GOT3 (cell line): Measurements from ENCODE around the gene USP15.

Experiments used
- DNase-seq: peaks from one replicate; lab custom pipeline; 2025; ENCODE audit warnings: mixed read lengths; lab: John Stamatoyannopoulos, UW

Gene USP15

GRCh38 chr12:62284749-62285148, 24.5 kb downstream of the USP15 start:
- DNase-seq: no peak

DNA sequence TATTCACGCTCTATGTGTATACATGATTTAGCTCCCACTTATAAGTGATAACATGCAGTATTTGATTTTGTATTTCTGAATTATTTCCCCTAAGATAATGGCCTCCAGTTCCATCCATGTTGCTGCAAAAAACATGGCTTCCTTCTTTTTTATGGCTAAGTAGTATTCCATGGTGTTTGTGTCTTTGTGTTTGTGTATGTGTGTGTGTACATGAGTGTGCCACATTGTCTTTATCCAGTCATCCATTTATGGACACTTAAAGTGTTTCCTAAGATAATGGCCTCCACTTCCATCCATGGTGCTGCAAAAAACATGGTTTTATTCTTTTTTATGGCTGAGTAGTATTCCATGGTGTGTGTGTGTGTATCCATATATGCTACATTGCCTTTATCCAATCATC, 25.1 kb downstream of the USP15 start:
- DNase-seq: no peak

DNA sequence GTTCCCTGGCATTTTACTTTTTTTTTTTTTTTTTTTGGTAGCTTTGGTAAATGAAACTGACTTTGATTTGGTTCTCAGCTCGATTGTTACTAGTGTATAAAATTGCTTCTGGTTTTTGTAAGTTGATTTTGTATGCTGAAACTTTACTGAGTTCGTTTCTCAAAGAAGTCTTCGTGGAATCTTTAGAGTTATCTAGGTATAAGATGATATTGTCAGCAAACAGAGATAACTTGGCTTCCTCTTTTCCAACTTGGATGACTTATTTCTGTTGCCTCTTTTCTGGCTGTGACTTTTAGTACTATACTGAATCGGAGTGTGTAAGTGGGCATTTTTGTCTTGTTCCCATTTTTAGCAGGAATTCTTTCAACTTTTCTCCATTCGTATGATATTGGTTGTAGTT, 28.1 kb downstream of the USP15 start:
- no peak for DNase-seq

DNA sequence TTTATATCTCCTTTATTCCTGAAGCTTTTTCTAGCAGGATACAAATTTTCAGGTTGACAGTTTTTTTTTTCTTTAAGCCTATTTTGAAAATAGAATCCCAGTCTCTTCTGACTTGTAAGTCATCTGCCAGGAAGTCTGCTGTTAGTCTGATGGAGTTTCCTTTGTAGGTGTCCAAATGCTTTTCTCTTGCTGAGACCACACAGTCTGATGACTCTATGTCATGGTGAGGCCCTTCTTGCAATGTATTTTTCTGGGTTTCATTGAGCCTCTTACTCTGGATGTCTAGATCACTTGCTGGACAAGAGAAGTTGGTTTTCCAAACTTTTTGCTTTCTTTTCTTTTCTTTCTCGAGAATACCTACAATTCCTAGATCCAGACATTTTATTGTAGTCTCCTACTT, 30.6 kb downstream of the USP15 start:
- no peak for DNase-seq

DNA sequence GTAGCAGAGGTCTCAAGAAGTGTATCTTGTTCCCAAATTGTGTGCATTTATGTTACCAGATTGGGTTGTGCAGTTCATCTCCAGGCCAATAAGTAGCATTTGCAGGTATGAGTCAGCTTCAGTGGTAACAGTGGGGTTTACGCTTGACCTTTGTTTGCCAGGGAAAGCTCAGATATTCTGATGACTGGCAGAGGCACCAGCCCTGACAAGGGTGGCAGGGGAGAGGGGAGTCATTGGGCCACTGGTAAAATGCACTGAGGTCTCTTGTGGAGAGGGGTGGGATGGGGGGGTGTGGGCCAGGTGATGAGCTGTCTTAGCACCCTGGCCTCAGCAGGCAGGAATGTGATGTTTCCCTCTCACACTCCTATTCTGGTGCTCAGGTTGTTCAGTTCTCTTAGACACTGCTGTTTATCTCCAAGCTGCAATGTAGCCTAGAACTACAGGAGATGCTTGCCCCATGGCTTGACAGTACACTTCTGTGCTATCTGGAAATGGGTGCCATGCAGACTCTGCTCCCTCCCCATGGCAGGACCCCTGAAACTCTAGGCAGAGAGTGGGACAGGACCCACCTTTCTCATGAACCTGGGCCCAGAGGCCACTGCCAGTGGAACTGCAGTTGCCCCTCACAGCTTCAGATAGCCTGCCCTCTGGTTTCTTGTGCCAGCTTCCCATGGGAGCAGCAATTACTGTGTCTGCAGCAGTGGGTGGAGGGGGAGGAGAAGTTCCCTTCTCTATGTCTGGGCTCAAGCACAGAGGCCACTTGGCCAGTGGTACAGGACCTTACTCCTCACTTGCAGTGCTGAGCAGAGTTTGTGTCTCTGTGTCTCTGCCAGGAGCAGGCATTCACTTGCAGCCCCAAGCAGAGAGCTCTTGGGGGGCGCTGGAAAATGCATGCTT, 31.9 kb downstream of the USP15 start:
- no peak for DNase-seq

DNA sequence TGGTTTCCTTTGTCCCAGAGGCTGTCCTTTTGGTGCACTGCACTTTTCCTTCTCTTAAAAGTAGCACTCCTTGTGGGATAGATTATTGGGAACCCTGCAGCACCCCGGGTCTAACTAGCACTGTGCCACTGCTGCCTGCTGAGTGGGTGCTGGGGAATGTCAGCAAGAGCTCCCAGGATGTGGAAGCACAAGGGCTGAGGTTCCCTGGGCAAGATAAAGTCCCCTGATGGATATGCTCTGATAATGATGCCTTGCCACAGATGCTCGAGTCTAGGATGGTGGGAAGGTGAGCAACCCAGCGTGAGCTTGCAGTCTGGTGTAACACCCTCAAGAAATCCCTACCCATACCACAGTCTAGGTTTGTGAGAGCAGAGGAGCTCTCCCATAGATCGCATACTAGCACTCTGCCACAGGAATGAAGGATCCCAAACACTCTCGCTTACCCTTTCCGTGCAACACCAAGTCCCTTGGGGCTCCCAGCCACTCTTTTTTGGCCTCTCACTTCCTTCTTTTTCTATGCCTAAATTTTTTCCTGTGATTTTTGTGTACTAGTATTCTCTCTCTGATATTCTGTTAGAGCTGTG, 32.6 kb downstream of the USP15 start:
- DNase-seq: no peak

DNA sequence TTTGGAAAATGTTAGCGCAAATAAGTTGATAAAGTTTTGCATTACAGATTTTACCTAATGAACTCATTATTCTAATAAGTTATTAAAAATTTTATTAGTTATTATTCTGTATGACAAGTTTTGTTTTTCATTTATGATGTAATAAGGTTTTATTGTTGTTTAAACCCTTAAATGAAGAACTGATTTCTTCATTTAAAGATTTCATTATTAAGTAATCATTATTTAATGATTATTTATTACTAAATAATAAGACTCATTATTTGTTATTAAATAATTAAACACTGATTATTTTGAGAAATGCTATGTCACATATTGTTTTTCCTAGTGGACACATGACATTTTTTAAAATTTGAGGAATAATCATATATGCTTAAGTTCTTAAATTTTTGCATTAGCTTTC, 34.2 kb downstream of the USP15 start:
- no peak for DNase-seq

DNA sequence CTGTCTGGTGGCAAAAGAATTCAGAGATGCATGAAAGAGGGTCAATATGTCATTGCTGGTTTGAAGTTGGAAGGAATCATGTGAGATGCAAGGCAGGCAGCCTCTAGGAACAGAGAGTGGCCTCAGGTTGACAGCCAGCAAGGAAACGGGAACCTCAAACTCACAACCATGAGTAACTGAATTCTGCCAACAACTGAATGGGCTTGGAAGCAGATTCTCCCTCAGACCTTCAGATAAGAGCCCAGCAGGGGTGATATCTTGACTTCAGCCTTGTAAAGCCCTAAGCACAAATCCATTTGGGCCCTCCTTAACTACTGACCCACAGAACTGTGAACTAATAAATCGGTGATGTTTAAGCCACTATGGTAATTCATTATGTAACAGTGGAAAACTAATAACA, 35.8 kb downstream of the USP15 start:
- no peak for DNase-seq

DNA sequence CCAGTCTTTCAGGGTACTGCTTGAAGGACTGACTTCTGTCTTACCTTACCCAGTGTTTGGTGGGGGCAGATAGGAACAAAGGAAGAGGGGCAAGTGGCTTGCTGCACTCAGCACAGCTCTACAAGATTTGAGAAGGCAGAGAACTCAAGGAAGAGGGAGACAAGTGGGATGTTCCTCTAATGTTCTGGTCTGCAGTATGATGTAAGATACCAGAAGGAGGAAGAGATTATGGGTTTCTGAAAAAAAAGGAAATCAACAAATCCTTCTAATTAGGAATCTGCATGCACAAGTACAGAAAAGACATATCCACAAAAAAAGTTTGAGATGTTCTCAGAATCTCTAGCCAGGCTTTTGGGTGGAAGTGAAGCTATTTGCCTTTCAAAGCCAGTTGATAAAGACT, 37.1 kb downstream of the USP15 start:
- no peak for DNase-seq

- no peak for DNase-seq
Measured at GRCh38 chr12:62299617-62300016, 39.4 kb downstream of the USP15 start.

- no peak for DNase-seq
Measured at GRCh38 chr12:62301080-62301798, 41.0 kb downstream of the USP15 start.

GRCh38 chr12:62301799-62302133, 41.6 kb downstream of the USP15 start:
- DNase-seq: no peak

- no peak for DNase-seq
Measured at GRCh38 chr12:62304560-62304959, 44.4 kb downstream of the USP15 start.

DNA sequence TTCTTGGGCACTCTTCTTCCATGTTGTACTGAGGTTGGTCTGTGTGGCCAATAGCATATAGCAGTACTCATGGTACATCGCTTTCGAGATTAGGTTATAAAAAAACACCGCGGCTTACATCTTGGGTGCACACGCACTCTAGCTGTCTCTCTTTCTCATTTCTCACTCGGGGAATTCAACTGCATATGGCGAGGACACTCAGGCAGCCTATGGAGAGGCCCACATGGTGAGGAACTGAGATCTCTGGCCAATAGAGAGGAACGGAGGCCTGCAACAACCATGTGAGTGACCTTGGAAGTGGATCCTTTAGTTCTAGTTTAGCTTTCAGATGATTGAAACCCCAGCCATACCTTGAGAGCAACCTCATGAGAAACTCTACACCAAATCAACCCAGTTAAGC, 45.6 kb downstream of the USP15 start:
- no peak for DNase-seq

GRCh38 chr12:62306569-62307530, 46.6 kb downstream of the USP15 start:
- no peak for DNase-seq

- DNase-seq: no peak
Measured at GRCh38 chr12:62308201-62308600, 48.0 kb downstream of the USP15 start.

DNA sequence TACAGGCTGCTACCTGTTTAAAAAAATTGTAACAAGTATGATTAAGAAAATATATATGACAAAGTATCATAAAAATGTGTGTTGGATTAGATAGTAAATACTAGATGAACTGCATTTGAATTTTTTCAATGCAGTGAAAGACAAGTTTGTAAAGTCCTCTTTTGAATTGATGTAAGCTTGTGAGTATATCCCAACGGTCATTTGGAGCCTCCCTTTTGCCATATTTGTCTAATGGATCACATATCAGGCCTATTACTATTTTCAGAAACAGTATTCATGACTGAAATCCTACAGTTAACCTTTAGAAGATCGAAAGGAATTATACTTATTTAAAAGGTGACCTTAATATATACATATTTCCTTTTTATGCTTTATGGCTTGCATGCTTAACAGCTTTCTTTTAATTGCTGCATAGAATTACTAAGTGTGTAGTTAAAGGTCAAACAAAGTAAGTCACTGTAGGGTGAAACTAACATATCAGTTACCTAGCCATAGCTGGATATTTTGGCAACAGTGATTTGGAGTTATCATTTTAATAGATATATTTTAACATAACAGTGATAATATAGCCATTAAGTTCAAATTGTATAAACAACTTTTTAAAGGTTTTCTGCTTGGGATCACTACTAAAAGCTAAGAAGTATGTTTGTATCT, 53.6 kb downstream of the USP15 start:
- no peak for DNase-seq

DNA sequence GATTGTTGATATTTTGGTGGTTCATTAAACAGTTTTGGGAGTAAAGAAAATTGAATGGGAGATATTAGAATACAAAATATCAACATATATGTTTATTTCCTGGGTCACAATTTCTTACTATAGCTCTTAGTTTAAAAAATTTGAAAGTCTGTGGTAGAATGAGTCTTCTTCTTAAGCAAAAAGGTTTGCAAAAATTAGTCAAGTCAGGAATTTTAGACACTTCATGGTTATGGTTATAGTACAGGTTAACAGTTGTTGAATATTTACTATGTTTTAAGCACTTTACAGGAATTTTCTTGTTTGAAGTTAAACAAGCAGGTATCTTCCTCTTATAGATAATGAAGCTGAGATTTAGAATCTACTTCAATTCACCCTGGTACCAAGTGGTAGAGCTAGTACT, 56.8 kb downstream of the USP15 start:
- DNase-seq: no peak

GRCh38 chr12:62319058-62319457, 58.9 kb downstream of the USP15 start:
- DNase-seq: no peak

DNA sequence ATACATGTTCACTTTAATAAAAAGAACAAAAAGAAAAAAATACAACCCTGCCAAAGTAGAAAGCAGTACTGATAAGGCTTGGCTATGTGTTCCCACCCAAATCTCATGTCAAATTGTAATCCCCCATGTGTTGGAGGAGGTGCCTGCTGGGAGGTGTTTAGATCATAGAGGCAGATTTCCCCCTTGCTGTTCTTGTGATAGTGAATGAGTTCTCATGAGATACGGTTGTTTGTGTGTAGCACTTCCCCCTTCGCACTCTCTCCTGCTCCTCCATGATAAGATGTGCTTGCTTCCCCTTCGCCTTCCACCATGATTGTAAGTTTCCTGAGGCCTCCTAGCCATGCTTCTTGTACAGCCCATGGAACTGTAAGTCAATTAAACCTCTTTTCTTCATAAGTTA, 59.9 kb downstream of the USP15 start:
- DNase-seq: no peak

GRCh38 chr12:62323386-62323785, 63.2 kb downstream of the USP15 start:
- no peak for DNase-seq
